ENCODE data around the gene FSD1L.
"Not testable (repeated sequence)": the region's sequence is repeated elsewhere in the genome, so short reads cannot be mapped to it uniquely, and the experiment has no call there.

FSD1L gene

GRCh38 chr9:105579952-105580351 is 132.1 kb downstream of the FSD1L start:
- DNase-seq = not testable (repeated sequence)

GRCh38 chr9:105581550-105581949 is 133.7 kb downstream of the FSD1L start:
- not testable (repeated sequence) for DNase-seq

GRCh38 chr9:105593145-105593544 is 145.3 kb downstream of the FSD1L start:
- DNase-seq = no peak
